GM12865 (cell line): ENCODE measurements around the gene TENM4.

Experiments
- DNase-seq: peaks from one replicate; pipeline ENCODE4 v3.0.0; 2010; ENCODE audit warnings: low read depth
- H3K4me3 ChIP-seq: 2 replicates; pipeline ENCODE4 v1.5.1; 2011; ENCODE audit warnings: mild to moderate bottlenecking, low read depth, low read length, control low read depth
- CTCF ChIP-seq: IDR thresholded peaks from 2 replicates; pipeline ENCODE4 v1.5.1; 2011; ENCODE audit warnings: low read length, control low read depth, low read depth, inconsistent platforms; ENCODE audit not compliant: insufficient read depth; ENCODE audit errors: missing control alignments

The TENM4 gene

DNA sequence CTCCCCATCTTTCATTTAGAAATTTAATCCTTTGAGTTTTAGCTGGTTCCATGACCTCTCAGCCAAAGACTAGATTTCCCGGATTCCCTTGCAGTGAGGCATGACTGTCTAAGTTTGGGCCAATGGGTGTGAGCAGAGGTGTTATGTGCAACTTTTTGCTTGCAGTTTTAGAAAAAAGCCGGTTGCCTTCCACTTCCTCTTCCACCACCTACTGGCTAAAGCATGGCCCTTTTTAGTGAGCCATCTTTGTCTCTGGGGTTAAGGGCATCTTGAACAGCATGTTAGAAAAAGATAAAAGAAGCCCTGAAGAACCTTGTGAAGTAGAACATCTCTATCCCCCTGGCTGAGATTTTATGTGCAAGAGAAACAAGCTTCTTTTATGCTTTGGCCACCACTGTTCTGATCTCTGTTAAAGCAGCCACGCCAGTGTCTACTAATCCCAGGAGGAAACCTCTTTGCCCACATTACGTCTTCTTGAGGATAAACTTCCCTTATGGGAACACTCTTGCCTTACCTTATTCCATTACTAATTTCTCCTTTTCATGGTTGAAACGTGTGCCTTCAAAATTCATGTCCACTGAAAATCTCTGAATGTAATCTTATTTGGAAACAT, 279.9 kb downstream of the TENM4 start:
- TF ChIP-seq CTCF: peak; percentile 32
- no peak overlapping the region for H3K4me3 ChIP-seq
- peak; percentile 12 for DNase-seq

- no peak overlapping the region for H3K4me3 ChIP-seq
- TF ChIP-seq CTCF: no peak
- DNase-seq: no peak
Observed at GRCh38 chr11:79159657-79160450, 281.0 kb downstream of the TENM4 start.

DNA sequence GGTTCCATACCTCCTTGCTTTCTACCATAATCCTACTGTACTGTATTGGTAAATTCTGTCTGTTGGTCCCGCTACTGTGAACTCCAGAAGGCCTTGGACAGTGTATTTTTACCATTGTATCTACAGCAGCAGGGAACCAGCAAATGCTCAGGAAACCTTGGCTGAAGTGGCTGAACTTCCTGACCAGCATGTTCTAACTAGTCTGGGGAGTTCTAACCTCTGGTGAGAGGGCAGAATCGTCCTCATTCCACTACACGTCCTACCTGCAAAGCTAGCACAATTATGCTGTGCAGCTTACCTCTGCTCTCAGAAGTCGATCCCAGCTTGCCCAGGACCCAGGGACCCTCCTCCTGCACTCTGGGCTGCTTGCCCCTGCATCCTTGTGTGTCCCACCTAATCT, 283.1 kb downstream of the TENM4 start:
- no peak for TF ChIP-seq CTCF
- H3K4me3 ChIP-seq: no peak overlapping the region
- DNase-seq: no peak

DNA sequence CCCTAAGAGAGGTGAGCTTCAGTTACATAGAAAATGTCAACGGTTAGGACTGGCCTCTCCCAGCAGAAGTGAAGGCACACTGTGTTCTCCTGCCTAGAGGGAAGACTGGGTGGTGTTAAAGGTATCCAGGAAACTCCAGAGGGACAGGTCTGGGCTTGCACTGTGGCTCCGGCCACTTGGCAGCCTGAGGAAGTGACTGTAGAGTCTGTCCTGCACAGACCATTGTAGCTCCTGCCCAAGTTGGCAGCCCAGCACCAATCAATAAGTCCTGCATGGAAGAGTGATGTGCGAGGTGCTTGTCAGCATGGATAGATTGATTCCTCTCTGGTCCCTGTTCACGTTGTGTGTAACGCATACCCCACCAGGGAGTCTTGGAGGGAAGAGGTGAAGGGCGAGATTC, 284.8 kb downstream of the TENM4 start:
- DNase-seq: no peak
- TF ChIP-seq CTCF: no peak
- H3K4me3 ChIP-seq: no peak overlapping the region

GRCh38 chr11:79155237-79155636, 285.6 kb downstream of the TENM4 start:
- DNase-seq: no peak
- no peak overlapping the region for H3K4me3 ChIP-seq
- TF ChIP-seq CTCF: no peak

- TF ChIP-seq CTCF: no peak
- no peak for DNase-seq
- no peak overlapping the region for H3K4me3 ChIP-seq
Observed at GRCh38 chr11:79152511-79152910, 288.3 kb downstream of the TENM4 start.
